ENCODE data around the gene PDE9A.

PDE9A gene

GRCh38 chr21:42760951-42761751 is 107.7 kb downstream of the PDE9A start:
- no peak for DNase-seq

- no peak for DNase-seq
Observed at GRCh38 chr21:42761776-42762335, 108.4 kb downstream of the PDE9A start.

- no peak for DNase-seq
Observed at GRCh38 chr21:42763581-42764442, 110.4 kb downstream of the PDE9A start.

GRCh38 chr21:42764443-42764760 is 111.0 kb downstream of the PDE9A start:
- no peak for DNase-seq

GRCh38 chr21:42764883-42765282 is 111.5 kb downstream of the PDE9A start:
- DNase-seq, result no peak

GRCh38 chr21:42765656-42766055 is 112.2 kb downstream of the PDE9A start:
- no peak for DNase-seq

- DNase-seq, result no peak
Observed at GRCh38 chr21:42766739-42767560, 113.5 kb downstream of the PDE9A start.

GRCh38 chr21:42767561-42767835 is 114.1 kb downstream of the PDE9A start:
- no peak for DNase-seq

GRCh38 chr21:42768324-42769121 is 115.1 kb downstream of the PDE9A start:
- no peak for DNase-seq

- no peak for DNase-seq
Observed at GRCh38 chr21:42769183-42769819, 115.9 kb downstream of the PDE9A start.

GRCh38 chr21:42769820-42770716 is 116.6 kb downstream of the PDE9A start:
- no peak for DNase-seq

- DNase-seq, result no peak
Observed at GRCh38 chr21:42770717-42771502, 117.5 kb downstream of the PDE9A start.

GRCh38 chr21:42771503-42771805 is 118.0 kb downstream of the PDE9A start:
- DNase-seq, result no peak

- no peak for DNase-seq
Observed at GRCh38 chr21:42775123-42775522, 121.7 kb downstream of the PDE9A start.

GRCh38 chr21:42775891-42776290 is 122.5 kb downstream of the PDE9A start:
- DNase-seq, result no peak

- DNase-seq, result no peak
Observed at GRCh38 chr21:42777064-42777756, 123.8 kb downstream of the PDE9A start.

GRCh38 chr21:42777757-42778344 is 124.4 kb downstream of the PDE9A start:
- no peak for DNase-seq

- DNase-seq, result no peak
Observed at GRCh38 chr21:42779431-42779861, 126.0 kb downstream of the PDE9A start.

GRCh38 chr21:42780617-42781016 is 127.2 kb downstream of the PDE9A start:
- no peak for DNase-seq

All from cerebellar nuclear complex (tissue), 1 donor.